Panc1 (cell line): ENCODE data around the gene FUBP3. TPM values are rescaled to one million over a fixed set of nuclear protein-coding genes. Genes with fewer than 3 reads are reported as not detected.

Experiments used
- ATAC-seq: fragments of 200-7000 bp; cut with Tn5 transposase; 2 replicates; pipeline ENCODE4 v1.9.1; 2020; ENCODE audit warnings: mild to moderate bottlenecking, moderate library complexity
- BruUV-seq: library from RNA; stranded (reverse); fragments of 400-500 nt; replicated peaks from 2 replicates; lab custom pipeline; 2021; lab: Mats Ljungman, UMichigan
- CTCF ChIA-PET: fragments of 300-600 bp; sonication (Branson Sonifier 250); formaldehyde crosslinking; loops from one replicate; lab custom pipeline; 2022; ENCODE audit warnings: antibody characterized with exemption; lab: Charles Lee
- POLR2A ChIA-PET: fragments of 300-600 bp; sonication (Branson Sonifier 250); formaldehyde crosslinking; loops from one replicate; lab custom pipeline; 2022; ENCODE audit warnings: antibody characterized with exemption; lab: Charles Lee
- DNase-seq: peaks from one replicate; pipeline ENCODE4 v3.0.0-alpha.2; 2010; ENCODE audit warnings: low read depth, low spot score
- H3K27ac ChIP-seq: 2 replicates; pipeline ENCODE4 v1.5.1; 2011; ENCODE audit warnings: mild to moderate bottlenecking, low read length, inconsistent platforms
- H3K27me3 ChIP-seq: fragments of 200-500 bp; sonication (Bioruptor generic); 2 replicates; pipeline ENCODE4 v1.6.0; 2014; ENCODE audit warnings: low read length, inconsistent platforms; ENCODE audit not compliant: control insufficient read depth, insufficient read depth
- H3K36me3 ChIP-seq: fragments of 200-500 bp; sonication (Bioruptor generic); 2 replicates; pipeline ENCODE4 v1.5.1; 2014; ENCODE audit warnings: inconsistent platforms, mild to moderate bottlenecking, low read length, moderate library complexity; ENCODE audit not compliant: control insufficient read depth, insufficient read depth
- H3K4me1 ChIP-seq: 2 replicates; pipeline ENCODE4 v1.5.1; 2011; ENCODE audit warnings: inconsistent platforms, mild to moderate bottlenecking, low read length, moderate library complexity; ENCODE audit not compliant: control insufficient read depth, insufficient read depth
- H3K4me3 ChIP-seq, 2 experiments: 2 replicates each; pipeline ENCODE4 v1.5.1; 2011 to 2012; ENCODE audit warnings: low read depth in 2 of 2, low read length in 2 of 2, mild to moderate bottlenecking in 2 of 2, inconsistent platforms in 1 of 2, moderate library complexity in 1 of 2
- H3K9me3 ChIP-seq: fragments of 200-500 bp; sonication (Bioruptor generic); 2 replicates; pipeline ENCODE4 v1.5.1; 2014; ENCODE audit warnings: low read depth, mild to moderate bottlenecking, inconsistent platforms, low read length, moderate library complexity; ENCODE audit not compliant: control insufficient read depth, insufficient read depth
- CTCF ChIP-seq: fragments of 450-650 bp; IDR thresholded peaks from 2 replicates; pipeline ENCODE4 v1.5.1; 2017; ENCODE audit warnings: mild to moderate bottlenecking
- POLR2AphosphoS5 ChIP-seq: IDR thresholded peaks from 2 replicates; pipeline ENCODE4 v1.6.1; 2012; ENCODE audit warnings: mild to moderate bottlenecking, low read depth, low read length, moderate library complexity
- SIN3A ChIP-seq: IDR thresholded peaks from 2 replicates; pipeline ENCODE4 v1.6.1; 2012; ENCODE audit warnings: low read depth, mild to moderate bottlenecking, low read length, moderate library complexity, borderline replicate concordance; ENCODE audit not compliant: insufficient read depth
- TCF7L2 ChIP-seq: IDR thresholded peaks from 2 replicates; pipeline ENCODE4 v1.6.1; 2011; ENCODE audit warnings: mild to moderate bottlenecking, low read depth, low read length, inconsistent platforms
- in situ Hi-C: cut with HindIII; loops from 2 replicates; pipeline ENCODE4 v1.10.0; 2016; ENCODE audit warnings: low sequenced_read_pairs, low pct_unique_long_range_greater_than_20kb
- intact Hi-C: fragments of 100-400 bp; cut with micrococcal nuclease; formaldehyde crosslinking; loops from one replicate; pipeline ENCODE4 v1.10.0; 2022; ENCODE audit not compliant: unreplicated experiment
- total RNA-seq: library from RNA; stranded (reverse); gene quantifications from one replicate; pipeline ENCODE4 v1.2.1, GENCODE V29; 2021; ENCODE audit not compliant: unreplicated experiment
- TF ChIP-seq, protein P1 (sequence below), 2 experiments: IDR thresholded peaks; 2 replicates each; pipeline ENCODE4 v1.6.1; 2011 to 2012; ENCODE audit warnings: low read depth in 2 of 2, control low read depth in 1 of 2, low read length in 1 of 2, mild to moderate bottlenecking in 1 of 2, moderate library complexity in 1 of 2; ENCODE audit not compliant: insufficient read depth in 1 of 2

FUBP3 gene
- total RNA-seq, 1 experiment from 2014 or later: 46.6 TPM

GRCh38 chr9:130627051-130627450 is 47.7 kb downstream of the FUBP3 start:
- DNase-seq: no peak
- Histone ChIP-seq H3K4me1 (no peaks in the 10 kb centered on the region), H3K27me3 (no peaks in the 10 kb centered on the region), H3K9me3 (no peaks in the 10 kb centered on the region), H3K4me3 (no peak overlapping the region), H3K27ac (no peak overlapping the region), H3K36me3 (peaks cover 6% of the 10 kb centered on the region)
- TF ChIP-seq CTCF (no peak), SIN3A (no peak), POLR2AphosphoS5 (no peak), TCF7L2 (no peak)
- TF ChIP-seq, protein P1, sequence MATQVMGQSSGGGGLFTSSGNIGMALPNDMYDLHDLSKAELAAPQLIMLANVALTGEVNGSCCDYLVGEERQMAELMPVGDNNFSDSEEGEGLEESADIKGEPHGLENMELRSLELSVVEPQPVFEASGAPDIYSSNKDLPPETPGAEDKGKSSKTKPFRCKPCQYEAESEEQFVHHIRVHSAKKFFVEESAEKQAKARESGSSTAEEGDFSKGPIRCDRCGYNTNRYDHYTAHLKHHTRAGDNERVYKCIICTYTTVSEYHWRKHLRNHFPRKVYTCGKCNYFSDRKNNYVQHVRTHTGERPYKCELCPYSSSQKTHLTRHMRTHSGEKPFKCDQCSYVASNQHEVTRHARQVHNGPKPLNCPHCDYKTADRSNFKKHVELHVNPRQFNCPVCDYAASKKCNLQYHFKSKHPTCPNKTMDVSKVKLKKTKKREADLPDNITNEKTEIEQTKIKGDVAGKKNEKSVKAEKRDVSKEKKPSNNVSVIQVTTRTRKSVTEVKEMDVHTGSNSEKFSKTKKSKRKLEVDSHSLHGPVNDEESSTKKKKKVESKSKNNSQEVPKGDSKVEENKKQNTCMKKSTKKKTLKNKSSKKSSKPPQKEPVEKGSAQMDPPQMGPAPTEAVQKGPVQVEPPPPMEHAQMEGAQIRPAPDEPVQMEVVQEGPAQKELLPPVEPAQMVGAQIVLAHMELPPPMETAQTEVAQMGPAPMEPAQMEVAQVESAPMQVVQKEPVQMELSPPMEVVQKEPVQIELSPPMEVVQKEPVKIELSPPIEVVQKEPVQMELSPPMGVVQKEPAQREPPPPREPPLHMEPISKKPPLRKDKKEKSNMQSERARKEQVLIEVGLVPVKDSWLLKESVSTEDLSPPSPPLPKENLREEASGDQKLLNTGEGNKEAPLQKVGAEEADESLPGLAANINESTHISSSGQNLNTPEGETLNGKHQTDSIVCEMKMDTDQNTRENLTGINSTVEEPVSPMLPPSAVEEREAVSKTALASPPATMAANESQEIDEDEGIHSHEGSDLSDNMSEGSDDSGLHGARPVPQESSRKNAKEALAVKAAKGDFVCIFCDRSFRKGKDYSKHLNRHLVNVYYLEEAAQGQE (IDR thresholded peaks at IDR 0.05; ENCODE audit: insufficient read depth in 1 of 2, low read depth in 2 of 2, low read length in 1 of 2): no peak
- intact Hi-C loops: no loop called here
- in situ Hi-C loops: no loop called here
- BruUV-seq: no TSS peak
- no peak for ATAC-seq
- POLR2A ChIA-PET: no interaction called here
- CTCF ChIA-PET: no interaction called here

DNA sequence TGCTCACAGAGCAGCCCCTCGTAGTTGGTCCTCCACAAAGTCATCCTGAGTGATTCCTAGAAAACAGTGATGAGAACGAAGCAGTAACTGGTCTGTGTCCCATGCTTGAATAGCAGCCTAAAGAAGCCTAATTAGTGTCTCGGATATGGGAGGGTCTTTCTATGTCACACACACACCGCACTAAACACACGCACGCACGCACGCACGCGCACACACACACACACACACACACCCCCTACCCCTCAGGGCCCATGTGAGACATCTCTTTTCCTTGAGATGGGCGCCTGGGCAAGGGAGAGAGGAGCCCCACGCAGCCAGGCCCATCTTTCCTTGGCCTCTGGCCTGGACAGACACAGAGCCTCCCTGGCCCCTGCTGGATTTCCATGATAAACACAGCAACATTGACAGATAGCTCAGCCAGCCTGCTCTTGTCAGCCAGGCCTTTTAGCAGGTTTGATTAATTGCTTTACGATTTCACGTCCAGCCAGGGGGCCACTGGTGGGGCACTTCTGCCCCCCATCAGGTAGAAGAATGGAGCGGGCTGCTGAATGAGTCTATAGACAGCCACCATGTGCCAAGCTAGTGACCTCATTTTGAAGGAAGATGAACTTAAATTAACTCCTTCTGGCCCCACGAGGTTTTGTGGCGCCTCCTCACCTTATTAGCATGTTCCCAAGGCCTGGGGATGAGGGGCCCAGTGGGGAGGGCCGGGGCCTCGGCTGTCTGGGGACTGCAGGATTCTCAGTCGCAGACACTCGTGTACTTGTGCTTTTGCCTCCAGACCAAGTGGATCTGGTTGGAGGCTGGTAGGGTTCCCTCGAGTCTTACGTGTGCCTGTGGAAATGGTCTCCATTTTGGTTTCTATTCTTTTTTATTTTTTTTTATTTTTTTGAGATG is 48.8 kb downstream of the FUBP3 start:
- no peak for ATAC-seq
- no peaks in the 10 kb centered on the region for H3K27me3 ChIP-seq
- DNase-seq: no peak
- no peak overlapping the region for H3K4me3 ChIP-seq
- ChIA-PET POLR2A (no interaction called here), CTCF (no interaction called here)
- intact Hi-C loops (no loop called here), in situ Hi-C loops (no loop called here)
- H3K4me1 ChIP-seq: no peaks in the 10 kb centered on the region
- H3K36me3 ChIP-seq: peaks cover 5% of the 10 kb centered on the region
- no peaks in the 10 kb centered on the region for H3K9me3 ChIP-seq
- BruUV-seq: no TSS peak
- TF ChIP-seq SIN3A (no peak), CTCF (no peak), TCF7L2 (no peak)
- TF ChIP-seq, protein P1 (IDR thresholded peaks at IDR 0.05; ENCODE audit: insufficient read depth in 1 of 2, low read depth in 2 of 2, low read length in 1 of 2): no peak
- H3K27ac ChIP-seq: no peak overlapping the region
